ENCODE results near the gene KCNT1.

GRCh38 chr9:135765416-135765815, 63.4 kb downstream of the KCNT1 start:
- TF ChIP-seq CTCF (IDR thresholded peaks at IDR 0.05), result no peak
- TF ChIP-seq POLR2A (IDR thresholded peaks at IDR 0.05), result no peak

All from thyroid gland (tissue), 4 donors.